ENCODE results near the gene MED12. TPM values are rescaled to one million over a fixed set of nuclear protein-coding genes. Genes with fewer than 3 reads are reported as not detected.

Gene MED12
- total and polyA plus RNA-seq, 2 of the 8 experiments (the other 6 are each of a cell fraction or from before 2014, with no cell fraction given): 19.4 to 48.9 TPM

DNA sequence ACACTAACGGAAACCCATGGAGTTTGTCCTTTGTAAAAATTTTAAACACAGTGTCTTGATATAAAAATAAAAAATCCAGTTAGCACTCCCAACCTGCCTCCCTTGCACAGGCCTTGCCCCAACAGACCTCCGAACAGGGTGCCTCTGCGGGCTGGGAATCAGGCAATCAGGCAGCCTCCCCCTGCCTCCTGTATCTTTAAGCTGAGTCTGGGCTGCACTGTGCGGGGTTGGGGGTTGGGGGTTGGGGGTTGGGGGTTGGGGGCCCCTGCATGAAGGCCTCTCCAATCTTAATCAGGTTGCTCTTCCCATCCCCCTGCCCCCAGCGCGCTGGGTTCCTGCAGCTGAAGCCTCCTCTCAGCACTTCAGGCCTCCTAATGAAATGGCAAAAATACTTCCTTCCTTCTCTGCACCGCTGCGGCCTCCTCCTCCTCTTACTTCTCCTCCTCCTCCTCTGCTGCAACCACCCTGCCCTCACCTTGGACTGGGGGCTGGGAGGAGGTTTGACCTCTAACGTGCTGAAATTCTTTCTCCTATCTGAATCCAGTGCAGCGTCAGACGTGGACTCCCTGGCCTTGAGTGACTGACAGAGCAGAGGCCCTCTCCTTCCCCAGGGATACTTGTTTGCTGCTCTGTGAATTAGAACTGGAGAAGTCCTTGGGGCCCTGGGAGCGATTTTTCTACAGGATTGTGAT is 52.9 kb downstream of the MED12 start:
- H3K4me1 ChIP-seq (replicated peaks in 1 of 4; ENCODE audit: control insufficient read depth in 3 of 4, insufficient read depth in 4 of 4, low read length in 3 of 4): peaks cover 0 to 4% (median 3%) of the 10 kb centered on the region in 4 experiments; a peak in 4 of 7 replicates
- no peak overlapping the region for H4K8ac ChIP-seq (ENCODE audit: extremely low read depth, insufficient read depth, low read length)
- no peaks in the 10 kb centered on the region for H3K27me3 ChIP-seq (replicated peaks in 1 of 4; ENCODE audit: control insufficient read depth in 3 of 4, extremely low read depth in 1 of 4, insufficient read depth in 3 of 4, low read length in 3 of 4)
- WGBS, 2 experiments (ENCODE audit: extremely low coverage in 1 of 2, insufficient coverage in 1 of 2, insufficient read length in 1 of 2, insufficient replicate concordance in 2 of 2, low coverage in 1 of 2, low lambda C conversion rate in 2 of 2, missing lambda C conversion rate in 1 of 2): 31% methylated on average over 5 of the region's 12 CpGs; no CpG with 5 or more reads in 1 of the 2 experiments
- H2BK12ac ChIP-seq (ENCODE audit: low read depth, low read length): no peak overlapping the region
- H3K27ac ChIP-seq (ENCODE audit: low read depth, low read length): no peak overlapping the region; the same call in 1 of the 2 replicates
- H2BK5ac ChIP-seq (ENCODE audit: low read depth, low read length): no peak overlapping the region
- H3K9ac ChIP-seq (replicated peaks in 1 of 4; ENCODE audit: extremely low read depth in 1 of 4, low read depth in 3 of 4, low read length in 3 of 4): no peak overlapping the region
- no peak overlapping the region for H3K56ac ChIP-seq (replicated peaks; ENCODE audit: insufficient read length, low read depth, low read length)
- no peak overlapping the region for H2BK15ac ChIP-seq (ENCODE audit: low read length)
- H3K79me1 ChIP-seq (ENCODE audit: low read depth, low read length): no peaks in the 10 kb centered on the region
- POLR2A ChIA-PET (ENCODE audit: partially characterized antibody): interaction anchor here (0.9 to 2.8 kb wide), 2 partner anchors 8 to 11 kb away, joined by 3 to 11 read pairs; no protein-coding TSS in a partner anchor
- no peak for DNase-seq (ENCODE audit: low read depth in 1 of 2, low spot score in 2 of 2)
- FAIRE-seq: no peak
- no peaks in the 10 kb centered on the region for H3K79me2 ChIP-seq (ENCODE audit: control insufficient read depth in 1 of 2, insufficient read depth in 2 of 2, low read length in 2 of 2)
- H4K91ac ChIP-seq (replicated peaks; ENCODE audit: insufficient read length, low read length): no peak overlapping the region
- H3K23ac ChIP-seq (ENCODE audit: insufficient read length): no peak overlapping the region
- H2BK20ac ChIP-seq (ENCODE audit: low read length): 0 out of 2 replicates have a peak overlapping the region, but pooled peaks have one; percentile 48
- H3K9me3 ChIP-seq (ENCODE audit: insufficient read depth in 2 of 2, low read depth in 1 of 2, low read length in 1 of 2): no peaks in the 10 kb centered on the region
- H3K23me2 ChIP-seq (ENCODE audit: low read depth, low read length): no peaks in the 10 kb centered on the region; the same call in 1 of the 2 replicates
- H2AFZ ChIP-seq (ENCODE audit: low read length): no peak overlapping the region; the same call in 1 of the 2 replicates
- no peak overlapping the region; the same call in 1 of the 2 replicates for H3K18ac ChIP-seq (ENCODE audit: extremely low read depth, low read length)
- no peaks in the 10 kb centered on the region for H4K20me1 ChIP-seq (replicated peaks in 1 of 2; ENCODE audit: control insufficient read depth in 1 of 2, insufficient read depth in 2 of 2, low read length in 2 of 2)
- H3K4me3 ChIP-seq (ENCODE audit: extremely low read depth in 1 of 4, insufficient read depth in 2 of 4, low read depth in 3 of 4, low read length in 4 of 4): no peak overlapping the region; a peak in 1 of 8 replicates
- H2AK5ac ChIP-seq (ENCODE audit: low read depth, low read length): no peak overlapping the region
- CTCF ChIA-PET (ENCODE audit: partially characterized antibody): no interaction called here
- peak overlapping the region; percentile 29 for H4K5ac ChIP-seq (ENCODE audit: insufficient read length, low read depth, low read length)
- H3K4me2 ChIP-seq (ENCODE audit: insufficient read depth in 1 of 2, low read depth in 2 of 2, low read length in 2 of 2): peak overlapping the region in 1 of 2 experiments; percentile 34; a peak in 2 of 4 replicates
- no peak overlapping the region for H3K4ac ChIP-seq (replicated peaks; ENCODE audit: insufficient read length, low read depth, low read length)
- H2BK120ac ChIP-seq (replicated peaks; ENCODE audit: low read depth, low read length): no peak overlapping the region
- no peak overlapping the region for H3K14ac ChIP-seq (ENCODE audit: insufficient read length)
- H3K36me3 ChIP-seq (ENCODE audit: control insufficient read depth in 2 of 4, insufficient read depth in 4 of 4, low read length in 3 of 4): peaks cover 0 to 3% (median 0%) of the 10 kb centered on the region in 4 experiments; a peak in 1 of 8 replicates
- TF ChIP-seq CHD2 (IDR thresholded peaks at IDR 0.05; ENCODE audit: low read length) (no peak), SP1 (IDR thresholded peaks at IDR 0.05; ENCODE audit: low read depth, low read length) (no peak), KDM5A (IDR thresholded peaks at IDR 0.05; ENCODE audit: low read length) (no peak), ZNF274 (IDR thresholded peaks at IDR 0.05; ENCODE audit: borderline replicate concordance, extremely low read depth, low read length) (no peak), PHF8 (conservative IDR thresholded peaks at IDR 0.05; ENCODE audit: low read depth, low read length) (no peak), RXRA (IDR thresholded peaks at IDR 0.05; ENCODE audit: insufficient read depth, low read depth, low read length) (no peak), SIRT6 (IDR thresholded peaks at IDR 0.05; ENCODE audit: low read length) (no peak), SIN3A (conservative IDR thresholded peaks at IDR 0.05 in 1 of 2, IDR thresholded peaks at IDR 0.05 in 1 of 2; ENCODE audit: low read depth in 1 of 2, low read length in 2 of 2) (no peak)
- TF ChIP-seq, protein P1, sequence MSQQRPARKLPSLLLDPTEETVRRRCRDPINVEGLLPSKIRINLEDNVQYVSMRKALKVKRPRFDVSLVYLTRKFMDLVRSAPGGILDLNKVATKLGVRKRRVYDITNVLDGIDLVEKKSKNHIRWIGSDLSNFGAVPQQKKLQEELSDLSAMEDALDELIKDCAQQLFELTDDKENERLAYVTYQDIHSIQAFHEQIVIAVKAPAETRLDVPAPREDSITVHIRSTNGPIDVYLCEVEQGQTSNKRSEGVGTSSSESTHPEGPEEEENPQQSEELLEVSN (IDR thresholded peaks at IDR 0.05): no peak

Data from H1 (cell line).